GM21717 (cell line): ENCODE measurements around the gene NTHL1.

ENCODE experiments used
- ATAC-seq: cut with Tn5 transposase; IDR thresholded peaks from one replicate; pipeline ENCODE4 v1.9.1; 2021; ENCODE audit warnings: mild to moderate bottlenecking, moderate library complexity; ENCODE audit not compliant: unreplicated experiment

NTHL1 gene

GRCh38 chr16:2066139-2066538 is 18.5 kb upstream of the NTHL1 start:
- ATAC-seq = no peak

- ATAC-seq = no peak
Measured at GRCh38 chr16:2064368-2064945, 16.8 kb upstream of the NTHL1 start.

- no peak for ATAC-seq
Measured at GRCh38 chr16:2063861-2064260, 16.2 kb upstream of the NTHL1 start.

GRCh38 chr16:2062801-2063200 is 15.2 kb upstream of the NTHL1 start:
- ATAC-seq = no peak

GRCh38 chr16:2061526-2061925 is 13.9 kb upstream of the NTHL1 start:
- no peak for ATAC-seq

- no peak for ATAC-seq
Measured at GRCh38 chr16:2061023-2061422, 13.4 kb upstream of the NTHL1 start.

GRCh38 chr16:2060346-2060745 is 12.7 kb upstream of the NTHL1 start:
- no peak for ATAC-seq

GRCh38 chr16:2058872-2059271 is 11.2 kb upstream of the NTHL1 start:
- no peak for ATAC-seq

GRCh38 chr16:2058420-2058819 is 10.8 kb upstream of the NTHL1 start:
- ATAC-seq = no peak

- ATAC-seq = no peak
Measured at GRCh38 chr16:2057438-2057837, 9.8 kb upstream of the NTHL1 start.

- ATAC-seq = no peak
Measured at GRCh38 chr16:2056681-2057407, 9.2 kb upstream of the NTHL1 start.

- no peak for ATAC-seq
Measured at GRCh38 chr16:2056077-2056476, 8.4 kb upstream of the NTHL1 start.

GRCh38 chr16:2054543-2055245 is 7.1 kb upstream of the NTHL1 start:
- ATAC-seq = no peak

- ATAC-seq = no peak
Measured at GRCh38 chr16:2053897-2054296, 6.3 kb upstream of the NTHL1 start.

- no peak for ATAC-seq
Measured at GRCh38 chr16:2053211-2053610, 5.6 kb upstream of the NTHL1 start.

GRCh38 chr16:2048116-2048543 is 496 bp upstream of the NTHL1 start:
- ATAC-seq = no peak

- no peak for ATAC-seq
Measured at GRCh38 chr16:2046893-2047329, 723 bp downstream of the NTHL1 start.

- ATAC-seq = no peak
Measured at GRCh38 chr16:2045965-2046892, 1.4 kb downstream of the NTHL1 start.

- no peak for ATAC-seq
Measured at GRCh38 chr16:2044541-2044940, 3.1 kb downstream of the NTHL1 start.

GRCh38 chr16:2043667-2044451 is 3.8 kb downstream of the NTHL1 start:
- no peak for ATAC-seq
